ENCODE results near the gene MAGEA1.

DNA sequence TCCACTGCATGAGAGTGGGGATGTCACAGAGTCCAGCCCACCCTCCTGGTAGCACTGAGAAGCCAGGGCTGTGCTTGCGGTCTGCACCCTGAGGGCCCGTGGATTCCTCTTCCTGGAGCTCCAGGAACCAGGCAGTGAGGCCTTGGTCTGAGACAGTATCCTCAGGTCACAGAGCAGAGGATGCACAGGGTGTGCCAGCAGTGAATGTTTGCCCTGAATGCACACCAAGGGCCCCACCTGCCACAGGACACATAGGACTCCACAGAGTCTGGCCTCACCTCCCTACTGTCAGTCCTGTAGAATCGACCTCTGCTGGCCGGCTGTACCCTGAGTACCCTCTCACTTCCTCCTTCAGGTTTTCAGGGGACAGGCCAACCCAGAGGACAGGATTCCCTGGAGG lies 2.7 kb downstream of the MAGEA1 start:
- TF ChIP-seq, protein P1, sequence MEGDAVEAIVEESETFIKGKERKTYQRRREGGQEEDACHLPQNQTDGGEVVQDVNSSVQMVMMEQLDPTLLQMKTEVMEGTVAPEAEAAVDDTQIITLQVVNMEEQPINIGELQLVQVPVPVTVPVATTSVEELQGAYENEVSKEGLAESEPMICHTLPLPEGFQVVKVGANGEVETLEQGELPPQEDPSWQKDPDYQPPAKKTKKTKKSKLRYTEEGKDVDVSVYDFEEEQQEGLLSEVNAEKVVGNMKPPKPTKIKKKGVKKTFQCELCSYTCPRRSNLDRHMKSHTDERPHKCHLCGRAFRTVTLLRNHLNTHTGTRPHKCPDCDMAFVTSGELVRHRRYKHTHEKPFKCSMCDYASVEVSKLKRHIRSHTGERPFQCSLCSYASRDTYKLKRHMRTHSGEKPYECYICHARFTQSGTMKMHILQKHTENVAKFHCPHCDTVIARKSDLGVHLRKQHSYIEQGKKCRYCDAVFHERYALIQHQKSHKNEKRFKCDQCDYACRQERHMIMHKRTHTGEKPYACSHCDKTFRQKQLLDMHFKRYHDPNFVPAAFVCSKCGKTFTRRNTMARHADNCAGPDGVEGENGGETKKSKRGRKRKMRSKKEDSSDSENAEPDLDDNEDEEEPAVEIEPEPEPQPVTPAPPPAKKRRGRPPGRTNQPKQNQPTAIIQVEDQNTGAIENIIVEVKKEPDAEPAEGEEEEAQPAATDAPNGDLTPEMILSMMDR (conservative IDR thresholded peaks at IDR 0.05 in 1 of 2, IDR thresholded peaks at IDR 0.05 in 1 of 2; ENCODE audit: low read depth in 1 of 2, low read length in 2 of 2) = no peak
- TF ChIP-seq EZH2 (IDR thresholded peaks at IDR 0.05; ENCODE audit: low read length, missing control alignments) = no peak

All from fibroblast of lung (primary cell).